ENCODE measurements around the gene CAV1.

- TF ChIP-seq TAF1 (IDR thresholded peaks at IDR 0.05; ENCODE audit: low read depth) (no peak), REST (IDR thresholded peaks at IDR 0.05; ENCODE audit: low read depth) (no peak), EGR1 (IDR thresholded peaks at IDR 0.05) (no peak), YY1 (IDR thresholded peaks at IDR 0.05; ENCODE audit: low read depth) (no peak), EP300 (IDR thresholded peaks at IDR 0.05; ENCODE audit: borderline replicate concordance) (no peak), TEAD4 (IDR thresholded peaks at IDR 0.05) (no peak), RAD21 (IDR thresholded peaks at IDR 0.05; ENCODE audit: low read depth) (no peak), CEBPB (IDR thresholded peaks at IDR 0.05) (no peak), NFIC (IDR thresholded peaks at IDR 0.05) (no peak), USF1 (IDR thresholded peaks at IDR 0.05) (no peak), MAX (IDR thresholded peaks at IDR 0.05) (no peak)
Observed at GRCh38 chr7:116577320-116577871, 52.6 kb downstream of the CAV1 start.
